Endothelial cell of umbilical vein (primary cell): Measurements from ENCODE around the gene SLC1A1.

Experiments used
- EZH2 ChIP-seq: IDR thresholded peaks from 2 replicates; pipeline ENCODE4 v1.6.1; 2012; ENCODE audit warnings: borderline replicate concordance, low read depth, mild to moderate bottlenecking, moderate library complexity, low read length, inconsistent platforms; ENCODE audit not compliant: severe bottlenecking
- FOS ChIP-seq: IDR thresholded peaks from 2 replicates; pipeline ENCODE4 v1.6.1; 2011; ENCODE audit warnings: mild to moderate bottlenecking, low read length, moderate library complexity, borderline replicate concordance; ENCODE audit not compliant: insufficient read depth
- JUN ChIP-seq: IDR thresholded peaks from 2 replicates; pipeline ENCODE4 v1.6.1; 2011; ENCODE audit warnings: borderline replicate concordance, low read depth; ENCODE audit not compliant: insufficient read length, insufficient read depth
- POLR2A ChIP-seq: IDR thresholded peaks from 2 replicates; pipeline ENCODE4 v1.6.1; 2012; ENCODE audit warnings: low read depth, mild to moderate bottlenecking, control low read depth, low read length
- POLR2AphosphoS5 ChIP-seq: IDR thresholded peaks from 2 replicates; pipeline ENCODE4 v1.6.1; 2012; ENCODE audit warnings: low read depth, mild to moderate bottlenecking, control low read depth, low read length, moderate library complexity; ENCODE audit not compliant: insufficient read depth
- TF ChIP-seq, protein P1 (sequence below), 2 donors: IDR thresholded peaks; 1 replicate in 1 of 2; 2 replicates in 1 of 2; pipeline ENCODE4 v1.5.1; 2011; ENCODE audit warnings: low read length in 2 of 2, mild to moderate bottlenecking in 2 of 2, moderate library complexity in 2 of 2, control low read depth in 1 of 2, inconsistent platforms in 1 of 2, low read depth in 1 of 2; ENCODE audit not compliant: insufficient read depth in 1 of 2; ENCODE audit errors: extremely low read depth in 1 of 2

DNA sequence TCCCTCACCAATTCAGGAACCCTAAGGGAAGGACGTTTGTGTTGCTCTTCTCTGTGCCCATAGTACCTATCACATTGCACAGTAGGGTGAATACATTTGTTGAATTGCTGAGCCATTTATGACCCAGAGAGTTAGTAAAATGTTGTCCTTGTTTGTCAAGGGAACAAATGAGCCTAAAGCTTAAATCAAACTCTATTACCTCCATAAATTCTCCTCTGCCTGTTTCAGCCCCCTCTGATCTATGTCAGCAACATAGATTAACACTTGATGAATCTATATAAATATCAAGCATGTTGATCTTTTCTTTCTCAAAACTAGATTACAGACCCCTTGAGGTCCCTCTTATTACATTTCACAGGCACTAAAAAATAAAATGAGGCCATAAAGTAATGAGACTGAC is 7.1 kb downstream of the SLC1A1 start:
- TF ChIP-seq POLR2A (no peak), FOS (no peak), POLR2AphosphoS5 (no peak), EZH2 (no peak), JUN (no peak)
- TF ChIP-seq, protein P1, sequence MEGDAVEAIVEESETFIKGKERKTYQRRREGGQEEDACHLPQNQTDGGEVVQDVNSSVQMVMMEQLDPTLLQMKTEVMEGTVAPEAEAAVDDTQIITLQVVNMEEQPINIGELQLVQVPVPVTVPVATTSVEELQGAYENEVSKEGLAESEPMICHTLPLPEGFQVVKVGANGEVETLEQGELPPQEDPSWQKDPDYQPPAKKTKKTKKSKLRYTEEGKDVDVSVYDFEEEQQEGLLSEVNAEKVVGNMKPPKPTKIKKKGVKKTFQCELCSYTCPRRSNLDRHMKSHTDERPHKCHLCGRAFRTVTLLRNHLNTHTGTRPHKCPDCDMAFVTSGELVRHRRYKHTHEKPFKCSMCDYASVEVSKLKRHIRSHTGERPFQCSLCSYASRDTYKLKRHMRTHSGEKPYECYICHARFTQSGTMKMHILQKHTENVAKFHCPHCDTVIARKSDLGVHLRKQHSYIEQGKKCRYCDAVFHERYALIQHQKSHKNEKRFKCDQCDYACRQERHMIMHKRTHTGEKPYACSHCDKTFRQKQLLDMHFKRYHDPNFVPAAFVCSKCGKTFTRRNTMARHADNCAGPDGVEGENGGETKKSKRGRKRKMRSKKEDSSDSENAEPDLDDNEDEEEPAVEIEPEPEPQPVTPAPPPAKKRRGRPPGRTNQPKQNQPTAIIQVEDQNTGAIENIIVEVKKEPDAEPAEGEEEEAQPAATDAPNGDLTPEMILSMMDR (IDR thresholded peaks at IDR 0.05; ENCODE audit: extremely low read depth in 1 of 2, insufficient read depth in 1 of 2, low read depth in 1 of 2, low read length in 2 of 2), result no peak
